GM18907 (cell line): ENCODE results near the gene CACNA2D4.

ENCODE experiments used
- ATAC-seq: cut with Tn5 transposase; IDR thresholded peaks from one replicate; pipeline ENCODE4 v1.9.1; 2021; ENCODE audit warnings: mild to moderate bottlenecking, moderate library complexity; ENCODE audit not compliant: unreplicated experiment

CACNA2D4 gene

DNA sequence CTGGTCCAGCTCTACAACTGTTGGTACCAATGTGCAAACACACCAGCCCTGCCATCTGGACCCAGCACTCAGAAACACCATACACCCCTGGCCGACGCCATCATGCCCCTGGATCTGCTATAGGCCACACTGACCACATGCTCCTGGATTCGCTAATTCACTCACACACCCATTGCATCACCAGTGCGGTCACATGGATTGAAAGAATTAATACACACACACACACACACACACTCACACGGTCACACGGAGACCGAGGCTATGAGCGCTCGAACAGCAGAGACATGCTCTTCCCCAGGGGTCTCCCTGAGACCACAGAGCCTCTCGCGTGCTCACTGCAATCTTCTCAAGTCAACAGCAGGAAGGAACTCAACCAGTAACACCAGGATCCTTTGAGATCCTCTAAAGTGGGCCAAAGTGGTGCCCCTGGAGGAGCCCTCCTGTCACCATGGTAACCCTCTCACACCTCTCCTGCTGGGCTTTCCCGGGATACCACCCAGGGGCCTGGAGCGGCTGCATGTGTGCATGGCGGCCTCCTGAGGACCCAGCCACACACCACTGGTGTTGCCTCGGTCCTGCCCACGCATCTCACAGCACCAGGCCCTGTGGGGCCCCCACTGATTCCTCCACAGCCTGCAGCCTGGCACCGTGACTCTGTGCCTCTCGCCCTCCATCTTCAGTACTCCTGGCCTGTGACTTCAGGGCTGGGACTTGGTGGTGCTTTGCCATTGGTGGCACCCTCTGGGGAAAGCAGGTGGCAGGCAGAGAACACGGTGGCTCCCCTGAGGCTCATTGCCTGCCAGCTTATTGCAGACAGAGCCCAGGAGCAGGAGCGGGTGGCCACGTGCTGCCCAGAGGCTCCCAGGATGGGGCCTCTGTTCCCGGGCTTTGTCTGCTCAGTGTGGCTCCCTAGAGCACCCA lies 83.0 kb downstream of the CACNA2D4 start:
- ATAC-seq = no peak

DNA sequence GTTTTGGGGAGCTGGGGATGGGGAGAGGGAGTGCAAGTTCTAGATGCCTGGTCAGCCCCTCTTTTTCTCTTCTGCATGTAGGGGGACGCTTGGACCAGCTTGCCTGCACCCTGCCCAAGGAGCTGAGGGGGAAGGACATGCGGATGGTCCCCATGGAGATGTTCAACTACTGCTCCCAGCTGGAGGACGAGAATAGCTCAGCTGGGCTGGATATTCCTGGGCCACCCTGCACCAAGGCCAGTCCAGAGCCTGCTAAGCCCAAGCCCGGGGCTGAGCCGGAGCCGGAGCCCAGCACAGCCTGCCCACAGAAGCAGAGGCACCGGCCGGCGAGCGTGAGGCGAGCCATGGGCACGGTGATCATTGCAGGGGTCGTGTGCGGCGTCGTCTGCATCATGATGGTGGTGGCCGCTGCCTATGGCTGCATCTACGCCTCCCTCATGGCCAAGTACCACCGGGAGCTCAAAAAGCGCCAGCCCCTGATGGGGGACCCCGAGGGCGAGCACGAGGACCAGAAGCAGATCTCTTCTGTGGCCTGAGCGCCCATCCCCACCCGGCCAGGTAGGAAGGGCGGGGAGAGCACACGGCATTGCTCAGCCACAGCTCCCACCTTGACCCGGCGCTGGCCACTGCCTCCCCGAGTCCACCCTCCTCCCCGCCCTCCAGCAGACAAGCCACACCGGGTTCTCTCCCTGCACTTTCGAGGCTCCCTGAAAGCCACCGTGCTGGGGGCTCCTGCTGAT lies 84.1 kb downstream of the CACNA2D4 start:
- no peak for ATAC-seq

DNA sequence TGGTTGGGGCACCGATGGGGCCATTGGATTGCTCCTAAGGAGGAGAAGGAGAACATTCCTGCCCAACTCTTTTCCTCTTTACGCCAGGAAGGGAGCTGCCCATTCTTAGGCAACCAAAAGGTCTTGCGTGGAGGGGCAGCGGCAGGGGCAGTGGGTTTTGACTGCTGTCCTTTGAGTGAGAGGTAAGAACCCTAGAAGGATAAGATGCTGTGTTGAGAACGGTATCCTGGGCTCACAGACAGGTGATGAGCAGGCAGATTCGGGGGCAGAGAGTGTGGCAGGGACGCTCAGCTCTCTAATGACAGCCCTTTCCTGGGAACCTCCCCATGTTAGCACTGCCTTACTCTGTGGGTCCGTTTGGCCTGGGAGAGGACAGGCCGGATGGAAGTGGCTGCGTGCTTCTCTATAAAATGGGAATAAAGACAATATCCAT lies 84.8 kb downstream of the CACNA2D4 start:
- no peak for ATAC-seq

DNA sequence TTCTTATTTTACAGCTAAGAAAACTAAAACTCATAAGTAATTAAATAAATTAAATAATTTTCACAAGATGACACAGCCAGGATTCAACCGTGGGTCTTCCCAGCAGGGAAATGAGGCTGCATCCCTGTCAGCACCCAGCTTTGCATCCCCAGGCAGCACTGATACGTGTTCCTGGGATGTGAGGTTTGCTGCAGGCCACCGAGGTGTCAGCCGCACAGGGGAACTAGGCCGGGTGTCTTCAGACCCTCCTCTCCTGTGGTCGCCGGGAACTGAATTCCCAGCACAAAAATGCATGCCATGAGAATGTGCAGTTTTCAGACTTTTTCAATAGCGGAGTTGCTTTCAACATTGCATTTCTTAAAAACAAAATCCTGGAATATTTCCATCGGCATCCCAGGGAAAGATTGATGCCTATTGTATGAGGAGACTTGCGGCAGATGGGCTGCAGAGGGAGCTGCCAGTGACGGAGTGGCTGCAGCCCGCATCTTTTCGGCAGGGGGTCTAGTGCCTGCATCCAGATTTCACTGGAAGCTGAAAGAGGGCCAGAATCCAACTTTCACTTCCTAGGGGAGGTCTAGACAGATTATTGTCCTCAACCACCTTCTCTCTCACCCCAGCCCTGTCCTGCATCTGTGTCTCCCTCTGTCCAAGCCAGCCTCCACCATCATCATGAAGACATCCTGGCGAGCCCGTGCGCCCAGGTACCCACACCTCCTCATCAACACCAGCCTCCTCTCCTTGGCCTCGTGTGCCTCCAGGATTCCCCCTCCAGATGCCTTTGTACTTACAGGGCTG lies 85.5 kb downstream of the CACNA2D4 start:
- no peak for ATAC-seq

DNA sequence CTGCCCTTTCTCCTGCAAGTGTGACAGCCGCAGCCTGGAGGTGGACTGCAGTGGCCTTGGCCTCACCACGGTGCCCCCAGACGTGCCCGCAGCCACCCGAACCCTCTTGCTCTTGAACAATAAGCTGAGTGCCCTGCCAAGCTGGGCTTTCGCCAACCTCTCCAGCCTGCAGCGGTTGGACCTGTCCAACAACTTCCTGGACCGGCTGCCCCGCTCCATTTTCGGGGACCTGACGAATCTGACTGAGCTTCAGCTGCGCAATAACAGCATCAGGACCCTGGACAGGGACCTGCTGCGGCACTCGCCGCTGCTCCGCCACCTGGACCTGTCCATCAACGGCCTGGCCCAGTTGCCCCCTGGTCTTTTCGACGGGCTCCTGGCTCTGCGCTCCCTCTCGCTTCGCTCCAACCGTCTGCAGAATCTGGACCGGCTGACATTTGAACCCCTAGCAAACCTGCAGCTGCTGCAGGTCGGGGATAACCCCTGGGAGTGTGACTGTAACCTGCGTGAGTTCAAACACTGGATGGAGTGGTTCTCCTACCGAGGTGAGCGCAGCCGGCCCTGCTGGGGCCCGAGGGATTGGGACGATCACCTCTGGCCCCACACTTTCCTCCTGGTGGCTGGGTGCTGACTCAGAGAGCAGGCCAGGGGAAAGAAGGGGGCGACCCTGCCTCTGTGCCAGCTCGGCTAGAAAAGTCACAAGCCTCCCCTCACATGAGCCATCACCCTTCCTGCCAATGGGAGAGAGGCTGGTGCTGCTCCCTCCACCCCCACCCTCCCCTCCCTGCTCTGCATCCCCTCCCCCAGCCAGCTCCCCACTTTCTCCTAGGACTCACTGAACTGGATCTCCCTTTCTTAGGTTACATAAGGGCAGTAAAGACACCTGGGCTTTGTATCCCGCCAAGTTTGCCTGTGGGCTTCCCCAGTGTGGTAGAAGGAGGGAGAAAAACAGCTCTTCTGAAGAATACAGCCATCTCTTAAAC lies 87.2 kb downstream of the CACNA2D4 start:
- ATAC-seq = no peak

DNA sequence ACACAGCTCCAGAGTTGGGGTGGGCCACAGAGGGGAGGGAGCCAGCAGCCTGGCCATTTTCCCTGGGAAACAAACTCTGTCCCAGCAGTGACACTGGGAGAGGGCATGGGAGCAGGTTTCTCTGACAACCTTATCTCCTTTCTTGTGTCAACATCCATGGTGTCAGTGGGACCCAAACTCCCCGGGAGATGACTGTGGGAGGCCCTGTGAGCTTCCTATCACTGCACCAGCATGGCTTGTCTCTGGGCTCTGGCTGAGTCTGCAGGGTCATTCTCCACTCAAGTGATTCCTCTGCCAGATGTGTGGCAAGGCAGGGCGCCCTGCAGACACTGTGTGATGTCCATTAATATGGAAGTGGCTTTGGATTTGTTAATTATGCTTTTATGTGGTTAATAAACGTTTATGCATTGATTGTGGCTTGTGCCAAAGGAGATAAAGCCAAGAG lies 88.0 kb downstream of the CACNA2D4 start:
- no peak for ATAC-seq

DNA sequence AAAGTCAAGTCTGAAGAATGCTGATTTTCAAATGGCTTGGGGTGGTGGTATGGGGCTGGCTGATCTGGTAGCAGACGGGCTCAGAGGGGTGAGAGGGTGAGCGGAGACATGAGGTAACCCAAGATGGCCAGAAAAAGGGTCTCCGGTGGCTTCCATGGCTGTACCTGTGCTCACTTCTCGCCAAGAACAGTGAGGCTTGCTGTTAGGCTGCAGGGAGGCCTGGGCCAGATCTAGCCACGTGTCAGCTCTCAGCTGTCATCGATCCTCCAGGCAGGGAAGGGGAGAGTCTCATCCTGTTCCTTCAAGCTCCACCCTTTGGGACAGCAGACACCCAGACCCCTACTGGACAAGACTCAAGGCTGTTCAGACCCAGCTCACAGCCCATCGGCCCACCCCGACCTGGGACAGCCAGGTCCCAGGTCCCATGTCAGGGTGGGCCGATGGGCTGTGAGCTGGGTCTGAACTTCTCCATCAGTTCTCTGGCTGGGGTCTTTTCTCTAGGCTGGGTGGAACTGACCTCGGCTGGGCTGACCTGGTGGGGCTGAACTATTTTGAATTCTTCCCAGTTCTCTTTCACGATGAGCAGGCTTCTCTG lies 89.0 kb downstream of the CACNA2D4 start:
- no peak for ATAC-seq

DNA sequence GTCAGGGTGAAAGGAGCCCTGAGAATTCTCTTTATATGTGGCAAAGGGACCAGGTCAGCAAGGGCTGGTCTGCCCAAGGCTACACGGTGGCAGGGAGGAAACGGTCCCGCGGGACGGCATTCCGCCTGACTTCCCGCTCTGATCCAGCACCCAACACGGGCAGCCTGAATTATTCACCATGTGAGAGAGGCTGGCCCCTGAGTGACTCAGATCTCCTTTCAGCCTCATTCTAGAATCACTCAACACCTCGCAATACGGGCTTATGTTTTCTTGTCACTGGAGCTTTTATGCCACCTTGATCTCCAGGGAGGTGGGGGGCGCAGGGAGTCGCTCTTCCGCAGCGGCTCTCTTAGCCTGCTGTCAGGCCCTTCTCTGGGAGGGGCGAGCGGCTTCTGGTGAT lies 89.6 kb downstream of the CACNA2D4 start:
- no peak for ATAC-seq

DNA sequence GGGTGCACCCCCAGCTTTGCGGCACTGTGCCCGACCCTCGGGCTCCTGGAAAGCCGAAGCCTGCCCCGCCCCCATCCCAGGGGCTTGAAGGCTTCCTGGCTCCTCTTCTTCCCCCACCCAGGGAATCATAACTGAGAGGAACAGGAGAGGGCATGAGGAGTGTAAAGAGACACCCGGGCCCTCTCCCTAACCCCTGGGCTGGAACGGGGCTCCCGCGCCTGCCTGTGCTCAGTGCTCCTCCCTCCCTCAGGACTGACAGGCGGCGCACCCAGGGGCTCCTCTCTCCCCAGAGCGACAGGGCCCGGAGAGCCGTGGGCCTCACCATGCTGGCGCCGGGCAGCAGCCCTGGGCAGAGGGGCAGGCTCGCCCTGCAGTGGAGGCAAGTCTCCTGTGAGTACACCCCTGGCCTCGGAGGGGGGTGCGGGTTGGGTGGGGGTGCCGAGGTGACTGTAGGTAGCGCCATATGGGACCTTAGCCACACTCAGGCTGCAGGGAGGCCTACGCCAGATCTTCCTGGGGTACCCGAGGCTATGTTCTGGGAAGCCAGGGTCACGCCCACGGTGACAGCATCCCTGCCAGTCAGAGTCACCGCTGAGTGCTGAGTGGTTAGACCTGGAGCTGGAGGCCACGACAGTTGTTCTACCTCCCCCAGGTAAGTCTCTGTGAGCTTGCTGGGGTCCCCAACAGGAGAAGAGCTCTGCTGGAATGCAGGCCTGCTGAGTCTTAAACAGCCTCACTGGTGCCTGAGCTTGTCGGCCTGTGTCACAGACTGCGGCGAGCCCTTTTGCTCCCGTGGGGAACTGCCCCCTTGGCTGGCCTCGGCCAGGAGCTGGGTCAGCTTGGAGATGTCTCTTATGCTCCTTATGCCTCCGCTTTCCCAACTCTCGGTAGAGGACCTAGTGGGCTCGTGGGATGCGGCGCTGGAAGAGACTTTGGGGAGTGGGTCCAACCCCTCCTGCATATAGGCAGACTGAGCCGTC lies 90.3 kb downstream of the CACNA2D4 start:
- ATAC-seq = no peak

DNA sequence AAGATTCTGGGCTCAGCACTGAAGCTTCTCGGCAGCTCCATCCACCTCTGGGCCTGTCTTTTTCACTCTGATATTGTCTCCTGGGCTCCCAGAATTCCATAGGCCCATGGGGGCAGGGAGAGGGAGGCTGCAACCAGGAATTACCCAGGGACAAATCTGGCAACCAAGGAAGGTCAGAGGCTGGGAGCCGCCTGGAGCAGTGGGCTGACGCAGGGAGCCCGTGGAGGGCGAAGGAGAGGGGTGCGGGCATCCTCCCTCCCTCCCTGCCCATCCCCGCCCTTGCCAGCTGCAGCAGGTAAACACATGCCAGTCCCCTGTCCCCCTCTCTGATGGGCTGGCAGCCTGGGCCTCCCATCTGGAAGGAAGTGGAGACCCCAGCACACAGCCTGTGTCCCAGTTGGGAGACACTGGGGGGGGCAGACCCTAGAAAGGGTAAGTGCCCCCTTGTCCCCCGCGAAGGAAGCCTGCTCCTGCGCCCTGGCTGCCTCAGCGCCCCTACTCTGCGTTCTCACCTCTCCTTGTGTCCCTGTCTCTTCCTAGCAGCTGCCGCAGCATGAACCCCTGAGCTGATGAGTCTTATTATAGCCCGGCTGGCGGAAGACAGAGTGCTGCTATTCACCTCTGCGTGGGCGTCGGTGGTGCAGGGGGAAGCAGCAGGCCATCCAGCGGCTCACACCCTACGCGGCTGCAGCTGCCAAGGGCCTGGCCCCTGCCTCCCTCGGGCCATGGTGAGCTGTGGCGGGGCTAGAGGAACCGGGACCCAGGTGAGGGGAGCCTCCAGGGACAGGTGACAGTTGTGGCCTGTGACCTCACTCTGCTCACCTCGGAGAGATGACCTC lies 91.4 kb downstream of the CACNA2D4 start:
- ATAC-seq = no peak

DNA sequence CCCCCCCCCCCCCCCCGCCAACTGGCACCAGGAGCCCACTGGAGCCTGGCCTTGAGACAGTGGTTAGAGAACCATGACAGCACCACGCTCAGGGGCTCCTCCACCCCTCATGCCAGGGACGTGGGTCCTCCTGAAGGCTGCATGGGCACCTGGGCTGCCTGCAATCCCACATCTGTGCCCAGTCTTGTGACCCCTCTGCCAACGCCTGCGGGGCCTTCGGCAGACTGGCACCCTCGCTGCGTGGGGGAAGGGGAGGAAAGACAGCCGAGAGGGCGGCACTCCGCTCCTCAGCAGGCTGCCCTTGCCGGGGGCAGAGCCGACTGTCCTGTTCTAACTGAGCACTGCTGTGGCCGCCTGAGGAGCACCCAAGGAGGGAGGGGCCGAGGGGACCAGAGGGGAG lies 92.1 kb downstream of the CACNA2D4 start:
- ATAC-seq = no peak

DNA sequence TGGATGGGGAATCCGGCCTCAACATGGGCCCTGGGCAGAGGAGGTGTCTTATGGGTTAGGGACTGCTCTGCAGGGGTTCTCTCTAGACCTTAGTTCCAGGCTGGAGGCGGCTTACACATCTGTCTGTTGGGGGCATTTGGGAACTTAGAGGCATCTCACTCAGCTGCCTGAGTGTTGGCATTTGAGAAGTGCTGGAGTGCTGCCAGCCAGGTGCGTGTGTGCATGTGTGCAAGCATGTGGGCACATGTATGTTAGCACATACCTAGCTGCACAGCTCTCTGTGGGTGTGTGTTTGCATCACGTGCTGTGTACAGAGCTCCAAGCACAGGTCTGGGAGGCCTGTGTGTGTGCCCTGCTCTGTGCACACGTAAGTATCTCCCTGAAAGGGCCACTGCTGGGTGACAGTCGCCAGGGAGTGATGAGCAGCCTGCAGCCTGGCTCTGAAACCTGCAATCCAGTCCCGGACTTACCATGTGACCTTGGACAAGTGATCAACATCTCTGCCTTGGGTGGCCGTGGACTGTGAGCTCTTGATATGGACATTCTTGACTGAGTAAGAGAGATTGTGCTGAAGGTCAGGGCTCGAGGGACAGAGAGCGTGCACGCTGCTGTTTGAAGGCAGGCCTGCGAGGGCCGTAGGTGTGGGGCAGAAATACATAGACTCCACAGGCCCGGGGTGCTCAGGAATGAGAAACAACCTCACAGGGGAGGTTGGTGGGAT lies 92.9 kb downstream of the CACNA2D4 start:
- ATAC-seq = no peak

DNA sequence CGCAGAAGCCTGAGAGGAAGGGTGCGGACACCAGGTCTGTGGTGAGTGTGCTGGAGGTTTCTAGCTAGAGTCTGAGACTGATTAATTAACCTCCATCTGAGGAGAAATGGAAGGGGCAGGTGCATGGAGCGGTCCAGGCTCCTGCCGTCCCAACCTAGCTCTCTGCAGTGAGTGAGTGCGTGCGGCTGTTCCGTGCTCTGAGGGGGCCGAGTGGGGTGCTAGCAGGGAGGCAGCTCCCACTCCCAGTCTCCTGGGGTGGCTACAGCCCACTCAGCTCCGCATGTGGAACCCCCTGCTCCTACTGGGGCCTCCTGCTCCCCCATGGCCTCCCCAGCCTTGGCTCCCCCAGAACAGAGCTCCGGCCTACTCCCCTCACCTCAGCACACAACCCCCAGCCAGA lies 95.2 kb downstream of the CACNA2D4 start:
- ATAC-seq = no peak

DNA sequence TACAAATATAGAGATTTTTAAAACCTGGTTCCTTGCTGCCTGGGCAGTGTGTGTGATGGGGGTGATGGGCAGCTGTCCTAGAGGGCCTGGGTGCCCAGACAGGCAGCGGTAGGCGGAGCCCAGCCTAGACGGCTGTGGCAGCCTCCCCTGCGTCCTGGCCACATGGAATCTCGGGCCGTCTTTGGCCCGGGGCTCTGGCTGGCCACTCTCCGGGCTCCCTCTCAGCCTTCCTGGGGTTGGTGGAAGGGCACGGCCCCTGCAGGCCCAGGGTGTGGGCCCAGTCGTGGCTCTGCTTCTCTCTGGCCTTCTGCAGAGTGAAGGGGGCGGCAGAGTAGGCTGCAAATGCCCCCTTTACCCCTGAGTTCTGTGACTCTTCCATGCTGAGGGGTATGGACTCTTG lies 95.8 kb downstream of the CACNA2D4 start:
- ATAC-seq = no peak

DNA sequence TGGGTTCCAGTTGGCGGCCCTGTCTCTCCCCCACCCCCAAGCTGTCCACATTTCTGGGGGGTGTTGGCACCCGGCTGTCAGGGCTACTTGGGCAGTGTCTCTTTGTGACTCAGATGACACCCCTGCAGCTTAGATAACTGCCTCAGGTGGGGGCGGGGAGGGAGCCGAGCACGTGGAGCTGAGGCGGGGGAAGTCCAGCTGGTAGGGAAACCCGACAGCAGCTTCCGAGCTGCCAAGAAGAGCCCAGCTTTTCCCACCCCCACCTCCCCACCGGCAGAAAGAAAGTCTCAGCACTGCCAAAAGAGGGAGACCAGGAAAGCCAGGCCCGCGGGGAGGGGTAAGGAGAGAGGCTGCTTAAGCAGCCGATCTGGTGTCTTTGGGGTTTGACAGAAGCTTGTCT lies 96.6 kb downstream of the CACNA2D4 start:
- ATAC-seq = no peak

DNA sequence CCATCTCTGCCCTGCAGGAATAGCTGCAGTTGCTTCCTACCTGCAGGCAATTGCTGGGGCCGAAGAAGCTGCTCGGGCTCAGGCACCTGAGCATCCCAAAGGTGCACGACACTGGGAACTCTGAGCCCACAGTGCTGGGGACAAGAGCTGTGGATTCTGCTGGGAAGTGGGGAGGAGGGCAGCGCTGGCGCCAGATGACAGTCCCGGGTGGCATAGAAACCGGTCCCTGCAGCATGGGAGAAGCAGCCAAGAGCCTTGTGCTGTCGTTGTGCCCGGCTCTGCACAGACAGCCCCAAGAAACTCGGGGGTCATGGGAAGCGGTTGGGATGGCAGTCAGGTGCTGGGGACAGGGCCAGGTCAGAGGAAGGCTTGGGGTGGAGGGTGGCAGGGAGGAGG lies 97.6 kb downstream of the CACNA2D4 start:
- ATAC-seq = no peak
